Adrenal gland (tissue), 5 donors: Measurements from ENCODE around the gene TM4SF18.

Experiments
- CTCF ChIP-seq, 6 experiments: fragments of 450-650 bp in 4 of 6; fragments of 200-600 bp in 2 of 6; sonication (generic) in 1 of 6; IDR thresholded peaks; 1 replicate in 5 of 6; 2 replicates in 1 of 6; pipeline versions ENCODE4 v1.5.1 to v1.8.0; 2016 to 2021; ENCODE audit warnings: antibody characterized with exemption in 6 of 6, mild to moderate bottlenecking in 2 of 6, moderate library complexity in 1 of 6
- POLR2A ChIP-seq, 2 donors: fragments of 450-650 bp; IDR thresholded peaks; one replicate each; pipeline ENCODE4 v1.6.1; 2017; ENCODE audit warnings: antibody characterized with exemption in 2 of 2, mild to moderate bottlenecking in 2 of 2, moderate library complexity in 1 of 2
- donor health status: DM: no; HTN: no; CAD: no.

GRCh38 chr3:149373235-149374125 lies 40.0 kb upstream of the TM4SF18 start:
- TF ChIP-seq POLR2A (IDR thresholded peaks at IDR 0.05) (no peak), CTCF (IDR thresholded peaks at IDR 0.05) (no peak)
